ENCODE data around the gene OOSP3.
"Not testable (repeated sequence)": the region's sequence is repeated elsewhere in the genome, so short reads cannot be mapped to it uniquely, and the experiment has no call there.

OOSP3 gene

DNA sequence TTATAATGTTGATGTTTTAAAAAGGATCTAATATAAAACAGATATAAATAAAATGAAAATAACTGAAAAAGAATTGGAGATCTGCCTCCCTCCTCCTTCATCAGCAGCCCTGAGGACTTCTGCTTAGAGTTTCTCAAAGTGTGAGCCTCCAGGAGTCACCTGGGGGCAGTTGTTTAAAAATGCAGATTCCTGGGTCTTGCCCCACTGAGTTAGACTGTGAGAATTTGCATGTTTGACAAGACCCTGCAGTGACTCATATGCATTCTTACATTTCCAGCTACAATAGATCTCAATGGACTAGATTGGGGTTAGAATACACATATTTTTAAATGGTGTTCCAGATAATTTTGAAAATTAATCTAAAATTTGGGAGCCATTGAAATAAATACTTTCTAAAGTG lies 798 bp upstream of the OOSP3 start:
- DNase-seq: no peak

DNA sequence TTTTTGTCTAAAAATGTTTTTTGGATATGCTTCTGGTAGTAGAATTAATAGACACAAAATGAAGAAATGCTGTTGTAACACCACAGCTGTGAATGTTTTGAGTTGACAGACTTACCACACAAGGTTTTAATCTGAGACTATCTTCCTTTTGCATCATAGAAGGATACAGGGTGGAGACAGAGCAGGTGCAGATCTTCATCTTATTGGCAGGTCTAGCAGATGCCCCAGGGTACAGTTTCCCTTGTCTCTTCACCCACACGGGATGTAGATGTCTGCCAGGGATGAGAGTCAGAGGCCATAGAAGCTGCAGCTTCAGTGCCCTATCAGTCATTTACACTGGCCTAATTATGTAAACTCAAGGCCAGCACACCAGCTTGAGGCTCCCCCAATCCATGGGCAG lies 985 bp downstream of the OOSP3 start:
- DNase-seq: no peak

DNA sequence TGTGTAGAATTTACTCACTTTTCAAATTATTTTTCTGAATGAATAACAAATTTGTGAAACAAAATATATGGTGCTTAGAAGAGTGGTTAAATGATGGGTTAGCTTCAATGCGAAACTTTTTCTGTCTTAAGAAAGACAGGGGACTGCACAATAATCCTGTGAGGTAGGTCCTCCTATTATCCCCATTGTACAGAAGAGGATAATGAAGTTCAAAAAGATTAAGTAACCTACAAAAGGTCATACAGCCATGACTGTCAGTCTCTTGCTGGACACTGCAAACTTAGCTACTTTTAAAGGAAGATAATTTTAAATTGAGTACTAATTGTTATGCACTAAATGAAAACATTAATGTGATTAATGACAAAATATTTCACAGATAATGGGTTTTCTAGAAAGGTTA lies 5.0 kb downstream of the OOSP3 start:
- DNase-seq: no peak

DNA sequence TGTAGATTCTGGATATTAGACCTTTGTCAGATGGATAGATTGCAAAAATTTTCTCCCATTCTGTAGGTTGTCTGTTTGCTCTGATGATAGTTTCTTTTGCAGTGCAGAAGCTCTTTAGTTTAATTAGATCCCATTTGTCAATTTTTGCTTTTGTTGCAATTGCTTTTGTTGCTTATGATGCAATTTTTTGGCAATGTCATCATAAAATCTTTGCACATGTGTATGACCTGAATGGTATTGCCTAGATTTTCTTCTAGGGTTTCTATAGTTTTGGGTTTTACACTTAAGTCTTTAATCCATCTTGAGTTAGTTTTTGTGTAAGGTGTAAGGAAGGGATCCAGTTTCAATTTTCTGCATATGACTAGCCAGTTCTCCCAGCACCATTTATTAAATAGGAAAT lies 8.6 kb downstream of the OOSP3 start:
- not testable (repeated sequence) for DNase-seq

DNA sequence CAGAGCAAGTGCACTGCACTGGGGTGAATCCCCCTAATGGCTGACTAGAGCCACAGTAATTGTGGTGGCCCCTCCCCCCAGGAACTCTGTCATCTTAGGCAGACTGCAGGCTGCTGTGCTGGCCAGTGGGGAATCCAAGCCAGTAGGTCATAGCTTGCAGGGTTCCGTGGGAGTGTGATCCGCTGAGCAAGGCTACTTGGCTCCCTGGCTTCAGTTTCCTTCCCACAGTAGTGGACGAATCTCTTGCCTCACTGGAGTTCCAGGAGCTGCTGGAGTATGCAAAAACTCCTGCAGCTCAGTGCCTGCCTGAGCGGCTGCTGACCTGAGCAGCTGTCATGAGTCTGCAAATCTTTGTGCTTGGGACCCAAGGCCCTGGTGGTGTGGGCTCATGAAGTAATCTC lies 13.2 kb downstream of the OOSP3 start:
- no peak for DNase-seq

DNA sequence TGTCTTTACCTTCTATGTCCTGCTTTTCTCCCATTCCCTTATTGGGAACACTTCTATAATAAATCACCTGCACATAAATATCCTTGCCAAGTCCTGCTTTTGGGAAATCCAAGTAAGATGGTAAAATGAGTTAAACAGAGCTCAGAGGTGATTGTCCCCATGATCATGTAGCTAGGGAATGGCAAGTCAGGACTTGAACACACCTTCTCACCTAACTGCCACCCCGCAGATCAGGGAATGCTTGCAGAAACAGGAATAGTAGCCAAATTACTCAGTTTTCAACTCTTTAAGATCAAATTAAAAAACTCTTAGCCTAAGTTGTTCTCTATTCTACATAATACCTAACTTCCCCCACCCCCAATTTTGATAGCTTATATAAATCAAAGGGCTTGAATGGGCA lies 16.0 kb downstream of the OOSP3 start:
- no peak for DNase-seq

DNA sequence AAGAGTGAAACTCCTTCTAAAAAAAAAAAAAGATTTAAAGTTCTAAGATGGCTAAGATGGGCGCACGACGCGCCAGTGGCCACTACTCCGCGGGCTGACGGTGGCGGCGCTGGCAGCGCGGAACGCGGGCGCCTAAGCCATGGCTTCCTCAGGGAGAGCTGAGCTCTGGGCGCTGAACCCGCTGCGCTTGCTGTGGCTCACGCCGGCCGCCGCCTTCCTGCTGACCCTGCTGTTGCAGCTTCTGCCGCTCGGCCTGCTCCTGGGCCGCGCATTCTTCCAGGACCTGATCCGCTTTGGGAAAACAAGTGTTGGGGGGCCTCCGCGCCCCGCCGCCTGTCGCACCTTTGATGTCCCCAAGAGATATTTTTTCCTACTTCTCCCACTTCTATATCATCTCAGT lies 19.5 kb downstream of the OOSP3 start:
- DNase-seq: no peak

DNA sequence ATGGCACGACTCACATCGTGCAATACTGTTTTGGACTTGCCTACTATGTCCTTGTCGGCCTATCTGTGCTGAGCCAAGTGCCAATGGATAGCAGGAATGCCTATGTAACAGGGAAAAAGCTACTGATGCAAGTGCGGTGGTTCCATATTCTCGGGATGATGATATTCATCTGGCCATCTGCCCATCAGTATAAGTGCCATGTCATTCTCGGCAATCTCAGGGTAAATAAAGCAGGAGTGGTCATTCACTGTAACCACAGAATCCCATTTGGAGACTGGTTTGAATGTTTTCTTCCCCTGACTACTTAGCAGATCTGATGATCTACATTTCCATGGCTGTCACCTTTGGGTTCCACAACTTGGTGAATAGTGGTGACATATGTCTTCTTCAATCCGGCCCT lies 20.1 kb downstream of the OOSP3 start:
- no peak for DNase-seq

DNA sequence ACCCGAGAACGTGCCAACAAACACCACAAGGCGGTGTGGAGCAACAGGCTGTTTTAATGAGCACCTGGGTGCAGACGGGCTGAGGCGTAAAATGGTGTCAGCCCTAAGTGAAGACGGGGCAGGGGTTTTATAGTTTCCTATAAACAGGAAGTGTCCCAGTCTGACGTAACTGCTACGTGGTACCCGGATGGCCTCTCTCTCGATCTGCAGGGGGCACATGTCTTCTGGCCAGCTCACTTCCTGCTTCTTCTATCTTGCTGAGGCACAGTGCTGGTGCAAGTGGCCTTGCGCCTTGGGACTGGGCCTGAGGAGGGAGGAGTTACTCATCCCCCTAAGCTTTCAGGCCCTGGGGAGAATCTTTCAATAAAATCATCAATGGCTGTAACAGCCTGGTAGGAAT lies 20.9 kb downstream of the OOSP3 start:
- no peak for DNase-seq

DNA sequence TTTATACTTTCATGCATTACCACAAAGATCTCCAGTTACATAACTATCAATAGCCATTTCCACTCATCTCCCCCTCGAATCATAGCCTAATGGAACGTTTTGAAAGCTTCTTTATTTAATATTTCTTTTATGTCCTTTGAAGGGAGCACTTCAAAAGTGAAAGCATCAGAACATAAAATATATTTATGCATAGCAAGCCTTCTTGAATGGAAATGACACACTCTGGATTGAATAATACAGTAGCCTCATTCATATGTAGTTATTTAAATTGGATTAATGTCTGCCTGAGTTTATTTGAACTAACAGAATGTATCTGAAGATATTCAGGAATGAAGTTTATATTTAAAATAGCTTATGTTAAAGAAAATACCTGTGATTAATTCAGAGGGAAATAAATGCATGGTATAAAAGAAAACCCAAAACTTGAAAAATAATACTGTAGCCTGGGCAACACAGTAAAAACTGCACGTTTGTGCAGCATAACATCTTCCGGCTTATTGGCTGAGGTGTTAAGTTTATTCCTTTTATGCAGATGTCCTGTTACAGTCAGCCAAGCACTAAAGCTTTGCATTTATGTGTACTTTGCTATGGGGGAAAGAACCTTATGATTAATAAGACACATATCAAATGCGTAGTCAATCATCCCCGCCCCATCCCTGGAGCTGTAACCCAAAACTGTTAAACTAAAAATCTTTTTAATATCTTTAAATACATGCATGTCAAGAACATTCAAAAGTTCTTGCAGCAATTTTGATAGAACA lies 22.0 kb downstream of the OOSP3 start:
- no peak for DNase-seq

DNA sequence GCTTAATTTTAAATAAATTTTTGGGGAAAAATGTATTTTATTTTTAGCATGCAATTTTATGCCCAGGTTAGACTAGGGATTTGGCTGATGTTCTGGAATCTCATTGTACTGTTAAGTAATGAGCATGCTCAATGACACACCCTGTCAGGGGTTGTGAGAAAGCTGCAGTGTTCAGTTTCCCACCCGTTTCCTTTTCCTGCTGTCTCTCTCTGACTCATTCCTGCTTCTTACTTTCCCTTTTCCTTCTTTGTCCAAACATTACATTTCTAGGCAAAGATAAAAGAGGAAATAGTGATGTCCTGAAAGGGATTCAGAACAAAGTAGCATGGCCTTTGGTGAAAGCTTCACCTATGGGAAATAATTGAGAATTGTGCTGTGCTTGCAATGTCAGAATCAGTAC lies 22.7 kb downstream of the OOSP3 start:
- no peak for DNase-seq

DNA sequence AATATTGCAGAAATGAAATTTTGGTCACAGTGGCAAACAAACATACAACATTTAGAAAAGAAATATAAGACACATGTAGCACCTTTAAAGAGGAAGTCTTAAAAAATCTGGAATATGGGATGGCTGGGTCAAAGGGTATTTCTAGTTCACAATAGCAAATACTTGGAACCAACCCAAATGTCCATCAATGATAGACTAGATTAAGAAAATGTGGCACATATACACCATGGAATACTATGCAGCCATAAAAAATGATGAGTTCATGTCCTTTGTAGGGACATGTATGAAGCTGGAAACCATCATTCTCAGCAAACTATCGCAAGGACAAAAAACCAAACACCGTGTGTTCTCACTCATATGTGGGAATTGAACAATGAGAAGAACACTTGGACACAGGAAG lies 25.0 kb downstream of the OOSP3 start:
- not testable (repeated sequence) for DNase-seq

DNA sequence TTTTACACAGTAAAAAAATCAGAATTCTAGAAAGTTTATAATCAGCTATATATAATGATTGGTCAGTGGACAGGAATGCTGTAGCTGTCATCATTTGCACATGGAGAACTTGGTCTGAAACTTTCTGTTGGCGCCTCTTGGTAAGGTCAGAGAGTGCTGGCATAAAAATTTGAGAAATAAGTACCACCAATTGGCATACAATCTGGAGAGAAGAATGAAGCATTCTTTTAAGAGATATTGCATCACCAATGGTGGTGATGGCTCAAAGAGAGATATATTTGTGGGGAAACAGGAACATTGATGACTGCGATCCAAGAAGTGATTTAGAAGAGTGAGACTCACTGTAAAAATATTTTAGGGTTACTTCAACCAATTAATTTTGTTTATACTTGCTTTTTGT lies 39.9 kb downstream of the OOSP3 start:
- DNase-seq: no peak

DNA sequence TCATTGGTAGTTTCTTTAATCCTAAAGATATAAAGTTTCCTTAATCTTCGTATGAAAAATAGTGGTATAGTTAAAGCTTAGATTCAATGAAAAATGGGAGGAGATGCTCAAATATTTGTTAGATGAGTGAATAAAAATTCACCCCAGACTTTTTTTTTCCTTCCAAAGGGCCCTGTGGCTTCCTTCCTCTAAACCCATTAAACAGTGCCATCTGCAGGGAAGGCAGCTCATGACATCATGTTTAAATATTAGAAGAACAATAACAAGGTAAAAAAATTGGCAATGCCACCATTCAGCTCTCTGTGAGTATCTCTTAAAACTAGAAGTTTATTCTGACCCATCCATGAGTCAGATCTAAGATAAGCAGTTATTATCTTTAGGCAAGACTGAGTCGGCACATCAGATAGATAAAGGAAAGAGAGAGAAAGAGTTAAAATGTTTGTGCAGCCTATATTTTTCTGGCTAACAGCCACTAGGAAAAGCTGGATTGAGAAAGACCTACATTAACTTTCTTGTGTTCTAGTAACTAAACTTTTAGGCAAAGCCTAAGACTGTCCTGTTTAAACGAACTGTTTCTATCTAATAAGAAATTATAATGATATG lies 40.5 kb downstream of the OOSP3 start:
- DNase-seq: peak; percentile 0

DNA sequence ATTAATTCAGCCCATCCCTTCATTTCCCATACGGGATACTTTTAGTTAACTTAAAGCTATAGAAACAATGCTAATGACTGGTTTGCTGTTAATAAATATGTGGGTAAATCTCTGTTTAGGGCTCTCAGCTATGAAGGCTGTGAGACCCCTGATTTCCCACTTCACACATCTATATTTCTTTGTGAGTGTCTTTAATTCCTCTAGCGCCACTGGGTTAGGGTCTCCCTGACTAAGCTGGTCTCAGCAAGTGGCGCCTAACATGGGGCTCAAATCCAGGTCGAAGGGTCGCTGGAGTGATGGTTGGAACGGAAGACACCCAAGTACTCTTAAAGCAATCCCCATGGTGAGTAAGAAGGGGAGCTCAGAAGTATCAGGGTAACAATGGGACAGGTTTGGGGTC lies 45.2 kb downstream of the OOSP3 start:
- no peak for DNase-seq

DNA sequence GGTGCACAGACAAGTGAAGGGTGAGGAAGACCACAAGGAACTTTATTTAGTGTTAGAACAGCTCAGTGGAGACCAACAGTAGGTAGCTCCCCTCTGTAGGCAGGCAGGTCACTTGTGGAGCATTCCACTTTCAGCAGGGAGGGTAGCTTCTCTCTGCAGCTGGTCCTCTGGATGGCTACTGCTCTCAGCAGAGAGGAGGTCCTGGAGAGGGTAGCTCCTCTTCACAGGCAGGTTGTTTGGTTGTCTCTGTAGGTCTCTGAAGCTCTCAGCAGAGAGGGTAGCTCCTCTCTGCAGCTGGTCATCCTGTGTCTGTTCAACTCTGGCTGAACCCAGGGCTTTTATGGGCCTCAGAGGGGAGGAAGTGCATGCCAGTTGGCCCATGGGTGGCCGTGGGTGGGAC lies 53.1 kb downstream of the OOSP3 start:
- no peak for DNase-seq

DNA sequence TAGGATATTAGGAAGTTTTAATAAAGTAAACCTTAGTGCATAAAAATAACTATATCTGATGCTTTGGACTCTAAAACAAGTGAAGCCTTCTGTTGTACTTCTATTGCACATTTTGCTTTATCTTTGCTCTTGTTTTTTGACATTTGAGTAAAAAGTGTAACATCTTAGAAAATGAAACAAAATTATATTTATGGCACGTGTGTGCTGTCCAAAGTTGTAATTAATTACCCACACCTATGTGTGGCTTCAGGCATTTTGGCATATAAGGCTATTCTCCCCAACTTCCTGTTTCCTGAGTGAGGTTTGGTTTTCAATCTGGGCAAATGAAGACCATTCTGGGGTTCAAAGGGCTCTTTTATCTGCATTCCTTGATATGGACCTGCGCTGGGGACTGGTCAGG lies 59.5 kb downstream of the OOSP3 start, which contains the start of gene OOSP1:
OOSP1 (plus strand) TSS at position 301 of the 400 bp plus-strand sequence; CDS start at position 324, 23 bp downstream.
- DNase-seq: no peak

DNA sequence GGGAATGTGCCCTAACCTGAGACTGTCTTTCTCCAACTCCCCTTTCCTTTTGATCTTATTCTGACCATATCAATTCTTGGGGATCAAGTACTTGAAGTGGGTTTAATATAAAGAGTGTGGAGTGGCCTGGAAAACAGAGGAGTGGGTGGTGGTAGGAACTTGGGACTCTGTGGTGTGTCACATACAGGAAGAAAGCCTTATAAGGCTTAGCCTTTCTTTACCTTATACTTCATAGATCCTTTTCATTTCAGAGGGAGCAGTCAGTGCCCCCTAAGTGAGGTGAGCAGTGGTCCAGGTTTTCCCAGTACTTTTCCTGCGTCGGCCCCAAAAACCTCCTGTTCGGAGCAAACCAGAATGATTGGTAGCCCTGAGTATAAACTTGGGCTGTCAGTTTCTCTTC lies 60.1 kb downstream of the OOSP3 start:
- no peak for DNase-seq

DNA sequence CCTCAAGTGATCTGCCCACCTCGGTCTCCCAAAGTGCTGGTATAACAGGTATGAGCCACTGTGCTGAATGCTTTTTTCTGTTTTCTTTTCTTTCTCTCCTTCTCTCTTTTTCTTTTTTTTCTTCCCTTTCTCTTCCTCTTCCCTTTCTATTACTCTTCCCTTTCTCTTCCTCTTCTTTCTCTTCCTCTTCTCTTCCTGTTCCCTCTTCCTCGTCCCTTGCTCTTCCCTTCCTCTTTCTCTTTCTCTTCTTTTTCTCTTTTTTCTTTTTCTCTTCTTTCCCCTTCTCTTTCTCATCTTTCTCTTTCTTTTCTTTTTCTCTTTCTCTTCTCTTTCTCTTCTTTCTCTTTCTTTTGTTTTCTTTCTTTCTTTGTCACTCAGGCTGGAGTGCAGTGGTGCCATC lies 60.9 kb downstream of the OOSP3 start:
- no peak for DNase-seq

DNA sequence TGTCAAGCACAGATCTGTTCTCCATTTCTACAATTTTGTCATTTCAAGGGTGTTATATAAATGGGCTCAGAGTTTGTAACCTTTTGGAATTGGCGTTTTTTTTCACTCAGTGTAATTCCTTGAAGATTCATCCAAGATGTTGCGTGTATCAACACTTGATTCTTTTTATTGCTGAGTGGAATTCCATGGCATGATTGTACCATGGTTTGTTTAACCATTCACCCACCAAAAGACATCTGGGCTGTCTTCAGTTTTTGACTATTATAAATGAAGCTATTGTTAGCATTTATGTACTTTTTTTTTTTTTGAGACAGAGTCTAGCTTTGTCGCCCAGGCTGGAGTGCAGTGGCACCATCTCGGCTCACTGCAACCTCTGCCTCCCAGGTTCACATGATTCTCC lies 62.5 kb downstream of the OOSP3 start:
- no peak for DNase-seq

DNA sequence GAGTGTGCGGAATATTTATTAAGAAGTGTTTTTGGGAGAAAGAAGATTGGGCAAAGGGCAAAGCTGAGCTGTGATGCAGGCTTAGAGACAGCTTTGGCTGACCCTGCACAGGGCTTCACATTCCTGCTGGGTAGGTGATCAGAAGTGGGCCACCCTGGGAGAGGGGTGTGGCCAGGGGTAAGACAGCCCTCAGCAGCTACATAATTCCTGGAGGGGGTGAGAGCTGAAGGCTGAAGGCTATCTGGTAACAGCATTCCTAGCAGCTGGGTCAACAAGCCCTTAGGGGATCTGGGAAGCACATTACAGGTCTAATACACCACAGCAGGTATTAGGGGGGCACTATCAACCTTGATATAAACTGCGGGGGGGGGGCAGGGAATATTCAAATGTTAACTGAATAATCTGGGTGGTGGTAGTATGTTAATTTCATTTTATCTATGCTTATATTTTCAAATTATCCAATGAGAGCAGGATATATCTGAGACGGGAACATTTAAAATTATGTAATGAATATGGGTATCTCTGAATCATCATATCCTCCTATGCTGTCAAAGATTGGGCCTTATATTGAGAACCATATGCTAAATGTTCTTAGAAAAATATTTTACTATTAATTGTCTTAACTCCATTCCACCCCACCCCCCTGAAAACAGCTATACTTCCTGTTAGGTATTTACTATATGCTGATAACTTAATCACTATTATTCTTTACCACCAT lies 65.6 kb downstream of the OOSP3 start:
- DNase-seq: no peak

DNA sequence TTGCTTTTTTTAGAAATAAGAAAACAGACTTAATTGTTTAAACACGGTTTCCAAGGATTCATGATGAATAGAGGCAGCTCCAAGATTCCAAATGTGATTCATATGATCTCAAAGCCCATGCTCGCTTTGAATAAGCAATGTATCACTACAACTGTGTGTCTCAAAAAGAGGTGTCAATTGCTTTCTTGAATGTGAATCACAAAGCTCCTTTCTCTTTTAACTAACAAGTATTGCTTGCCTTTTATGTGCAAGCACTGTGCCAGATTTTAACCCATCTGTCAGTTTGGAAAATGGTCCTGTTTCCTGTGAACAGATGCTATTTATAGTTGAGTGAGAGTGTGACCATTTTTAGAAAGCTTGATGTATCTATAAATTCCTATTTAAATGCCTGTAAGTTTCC lies 66.1 kb downstream of the OOSP3 start:
- DNase-seq: no peak
